NT2/D1 (cell line): ENCODE results near the gene FANCE.

Source experiments
- SUZ12 ChIP-seq: IDR thresholded peaks from 2 replicates; pipeline ENCODE4 v1.6.1; 2011; ENCODE audit not compliant: insufficient read length, insufficient read depth; ENCODE audit errors: extremely low read depth
- YY1 ChIP-seq: IDR thresholded peaks from 2 replicates; pipeline ENCODE4 v1.6.1; 2011; ENCODE audit not compliant: insufficient read length, insufficient read depth
- ZNF274 ChIP-seq: IDR thresholded peaks from 2 replicates; pipeline ENCODE4 v1.6.1; 2011; ENCODE audit warnings: mild to moderate bottlenecking, low read depth, low read length

DNA sequence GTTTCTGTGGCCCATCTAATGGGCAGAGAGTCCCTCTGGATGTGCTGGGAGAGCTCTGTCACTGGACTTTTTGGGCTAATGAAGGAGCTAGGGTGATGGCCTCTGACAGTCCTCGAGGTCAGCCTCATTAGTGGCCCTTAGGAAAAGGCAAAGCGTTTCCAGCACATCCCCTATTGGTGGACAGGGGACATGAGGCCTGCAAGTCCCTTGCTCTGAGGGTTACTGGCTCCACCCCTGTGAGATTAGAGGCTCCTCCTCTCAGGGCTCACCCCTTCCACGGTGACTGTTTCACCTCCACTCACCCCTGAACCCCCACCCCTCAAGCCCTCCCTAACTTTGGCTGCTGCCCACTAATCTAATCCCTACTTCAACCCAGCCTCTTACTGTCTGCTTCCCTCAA is 12.8 kb upstream of the FANCE start:
- TF ChIP-seq YY1 (no peak), ZNF274 (no peak), SUZ12 (no peak)
